ENCODE data around the gene TRPM6. TPM values are rescaled to one million over a fixed set of nuclear protein-coding genes. Genes with fewer than 3 reads are reported as not detected.

TRPM6 gene
- total RNA-seq, 4 donors from 2014 or later = 0.76 to 2.9 (median 2.3) TPM; not detected in 1

DNA sequence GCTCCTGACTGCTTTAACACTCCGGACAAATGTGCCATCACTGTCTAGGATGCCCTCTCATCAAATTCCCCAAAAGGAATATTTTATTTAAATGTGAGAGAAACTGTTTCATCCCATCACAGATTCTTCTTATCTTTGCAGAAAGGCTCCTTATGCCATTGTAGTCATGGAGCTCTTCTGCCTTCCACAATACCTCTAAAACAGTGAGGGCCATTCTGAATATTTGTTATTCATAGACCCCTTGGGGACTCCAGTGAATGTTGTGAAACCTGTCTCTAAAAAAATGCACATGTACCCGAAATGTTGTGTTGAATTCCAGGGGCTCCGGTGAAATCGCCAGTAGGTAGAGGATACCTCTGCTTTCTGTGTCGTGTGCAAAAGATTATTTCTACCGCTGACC lies 213.6 kb downstream of the TRPM6 start:
- H3K4me3 ChIP-seq = no peak overlapping the region
- no peaks in the 10 kb centered on the region for H3K36me3 ChIP-seq
- intact Hi-C loops (cut with DNase I; ENCODE audit: low total_unique reads) = no loop called here
- TF ChIP-seq, protein P1, sequence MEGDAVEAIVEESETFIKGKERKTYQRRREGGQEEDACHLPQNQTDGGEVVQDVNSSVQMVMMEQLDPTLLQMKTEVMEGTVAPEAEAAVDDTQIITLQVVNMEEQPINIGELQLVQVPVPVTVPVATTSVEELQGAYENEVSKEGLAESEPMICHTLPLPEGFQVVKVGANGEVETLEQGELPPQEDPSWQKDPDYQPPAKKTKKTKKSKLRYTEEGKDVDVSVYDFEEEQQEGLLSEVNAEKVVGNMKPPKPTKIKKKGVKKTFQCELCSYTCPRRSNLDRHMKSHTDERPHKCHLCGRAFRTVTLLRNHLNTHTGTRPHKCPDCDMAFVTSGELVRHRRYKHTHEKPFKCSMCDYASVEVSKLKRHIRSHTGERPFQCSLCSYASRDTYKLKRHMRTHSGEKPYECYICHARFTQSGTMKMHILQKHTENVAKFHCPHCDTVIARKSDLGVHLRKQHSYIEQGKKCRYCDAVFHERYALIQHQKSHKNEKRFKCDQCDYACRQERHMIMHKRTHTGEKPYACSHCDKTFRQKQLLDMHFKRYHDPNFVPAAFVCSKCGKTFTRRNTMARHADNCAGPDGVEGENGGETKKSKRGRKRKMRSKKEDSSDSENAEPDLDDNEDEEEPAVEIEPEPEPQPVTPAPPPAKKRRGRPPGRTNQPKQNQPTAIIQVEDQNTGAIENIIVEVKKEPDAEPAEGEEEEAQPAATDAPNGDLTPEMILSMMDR (IDR thresholded peaks at IDR 0.05) = no peak
- no peak for TF ChIP-seq POLR2A (IDR thresholded peaks at IDR 0.05)
- no peak for DNase-seq
- H3K27me3 ChIP-seq = no peaks in the 10 kb centered on the region
- no peaks in the 10 kb centered on the region for H3K9me3 ChIP-seq
- H3K4me1 ChIP-seq = no peaks in the 10 kb centered on the region
- H3K27ac ChIP-seq = no peak overlapping the region

Small RNA genes lying within 50 kb of the gene (small RNA-seq; reads per million reads assigned to genes)
- gene RNU6-445P = not detected

Other genes with a start within 250 kb of the TRPM6 start
- gene C9orf40, start 65.0 kb upstream of the TRPM6 start, total RNA-seq = 10 to 100 TPM in 1 of 4 donors, 1 to 10 TPM in 3; 2.8 to 17.6 (median 5.6) TPM
- gene CARNMT1, start 140.4 kb upstream of the TRPM6 start, total RNA-seq = 10 to 100 TPM; 19.2 to 74.3 (median 22.8) TPM
- gene NMRK1, start 200.2 kb upstream of the TRPM6 start, total RNA-seq = 10 to 100 TPM in 3 of 4 donors, 1 to 10 TPM in 1; 1.3 to 32.5 (median 15.6) TPM
- 10 to 100 TPM in 3 of 4 donors, 1 to 10 TPM in 1; 3.3 to 54.4 (median 32.2) TPM for gene OSTF1, start 200.6 kb upstream of the TRPM6 start, total RNA-seq